Activated CD4-positive, alpha-beta memory T cell treated with anti-CD3 and anti-CD28 coated beads for 36 hours (primary cell): ENCODE results near the gene SPRY1. TPM values are rescaled to one million over a fixed set of nuclear protein-coding genes. Genes with fewer than 3 reads are reported as not detected.

Experiments used
- CTCF ChIA-PET: fragments of 350-600 bp; sonication (Branson Sonifier 250); formaldehyde crosslinking; loops from one replicate; lab custom pipeline; 2021; ENCODE audit warnings: antibody characterized with exemption, inconsistent platforms; lab: Charles Lee
- POLR2A ChIA-PET: fragments of 350-600 bp; sonication (Branson Sonifier 250); formaldehyde crosslinking; loops from one replicate; lab custom pipeline; 2021; ENCODE audit warnings: antibody characterized with exemption; lab: Charles Lee
- DNase-seq: peaks from one replicate; pipeline ENCODE4 v3.0.0-alpha.2; 2020
- H3K27ac Mint-ChIP-seq: one replicate; pipeline ENCODE4 v1.8.0; 2021; ENCODE audit warnings: mixed read lengths
- H3K27me3 Mint-ChIP-seq: one replicate; pipeline ENCODE4 v1.8.0; 2021; ENCODE audit warnings: mixed read lengths
- H3K36me3 Mint-ChIP-seq: one replicate; pipeline ENCODE4 v1.8.0; 2021; ENCODE audit warnings: mixed read lengths
- H3K4me1 Mint-ChIP-seq: one replicate; pipeline ENCODE4 v1.8.0; 2021; ENCODE audit warnings: low read depth, mixed read lengths
- H3K4me3 Mint-ChIP-seq: one replicate; pipeline ENCODE4 v1.8.0; 2021; ENCODE audit warnings: mild to moderate bottlenecking, mixed read lengths
- H3K9me3 Mint-ChIP-seq: one replicate; pipeline ENCODE4 v1.8.0; 2021; ENCODE audit warnings: mixed read lengths
- intact Hi-C: fragments of 100-400 bp; cut with micrococcal nuclease; formaldehyde crosslinking; loops from one replicate; pipeline ENCODE4 v1.15.1; 2023
- total RNA-seq, 2 experiments: library from RNA; stranded (reverse); gene quantifications; one replicate each; pipeline ENCODE4 v1.2.3, GENCODE V29; 2021

SPRY1 gene
- total RNA-seq, 2 experiments from 2014 or later: 11.1 to 14.0 TPM

DNA sequence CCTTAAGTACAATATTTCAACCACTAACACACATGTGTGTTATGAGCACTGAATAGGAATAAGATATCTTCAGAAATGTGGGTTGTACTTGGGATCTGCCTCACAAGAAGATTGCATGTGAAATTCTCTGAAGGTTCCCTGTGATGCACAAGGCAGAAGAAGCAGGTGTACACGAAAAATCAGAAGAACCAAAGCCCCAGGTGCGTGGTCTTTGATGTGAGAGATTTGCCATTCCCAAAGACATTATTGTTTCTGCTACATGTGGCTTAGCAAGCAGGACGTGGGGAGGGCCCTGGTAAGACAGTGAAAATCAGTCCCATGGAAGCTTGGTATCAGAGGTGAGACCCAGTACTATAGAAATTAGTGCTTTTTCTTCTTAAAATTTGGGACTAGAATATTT, 13.0 kb upstream of the SPRY1 start:
- POLR2A ChIA-PET: no interaction called here

DNA sequence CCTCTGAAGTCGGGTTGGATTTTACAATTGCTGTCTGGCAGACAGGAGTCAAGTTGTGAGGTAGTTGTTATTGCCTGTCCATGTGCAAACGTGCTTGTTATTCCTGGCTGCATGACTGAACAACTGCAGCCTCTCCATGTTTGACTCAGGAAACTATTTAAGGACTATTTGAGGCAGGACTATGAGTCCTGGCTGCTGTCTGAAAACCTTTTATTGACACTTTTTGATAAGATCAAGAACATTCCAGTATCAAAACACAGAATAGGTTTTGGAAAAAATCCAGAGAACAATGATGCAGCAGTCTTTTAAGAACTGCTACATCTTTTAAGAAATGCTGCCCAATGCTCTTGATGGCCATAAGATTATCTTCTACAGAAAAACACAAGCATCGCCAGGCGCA, 10.0 kb upstream of the SPRY1 start:
- no peak overlapping the region for H3K4me3 Mint-ChIP-seq
- CTCF ChIA-PET: no interaction called here
- POLR2A ChIA-PET: no interaction called here

More for the DNA sequence above, 13.0 kb upstream of the SPRY1 start:
- DNase-seq: no peak
- Mint-ChIP-seq H3K4me3 (no peak overlapping the region), H3K27ac (no peak overlapping the region), H3K4me1 (no peaks in the 10 kb centered on the region), H3K36me3 (no peaks in the 10 kb centered on the region), H3K9me3 (no peaks in the 10 kb centered on the region), H3K27me3 (peaks cover 4% of the 10 kb centered on the region)
- CTCF ChIA-PET: no interaction called here
- intact Hi-C loops: no loop called here

DNA sequence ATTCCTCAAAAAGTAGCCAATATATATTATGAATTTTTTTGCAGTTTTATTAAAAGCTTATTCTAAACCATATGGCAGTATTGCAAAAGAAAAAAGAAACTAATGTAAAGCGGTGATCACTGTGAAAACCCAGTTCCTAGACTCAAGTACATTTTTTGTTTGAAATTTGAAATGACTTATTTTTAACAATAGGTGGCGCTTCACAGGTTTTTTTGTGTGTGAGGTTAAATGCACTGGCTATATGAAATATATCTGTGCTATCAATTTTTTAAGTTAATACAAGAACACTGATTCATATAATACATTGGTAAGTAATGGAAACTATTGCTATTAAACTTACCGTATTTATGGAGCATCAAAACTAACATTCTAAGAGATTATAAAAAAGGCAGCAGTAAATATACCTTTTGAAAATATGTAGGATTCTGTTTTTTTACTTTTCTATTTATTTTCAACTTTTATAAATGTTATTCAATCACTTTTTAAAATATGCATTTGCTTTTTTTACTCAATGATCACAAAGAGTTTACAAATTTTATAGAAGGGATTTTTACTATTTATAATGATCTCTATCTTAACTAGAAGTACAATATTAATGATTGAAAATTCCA, 5.6 kb upstream of the SPRY1 start:
- intact Hi-C loops: loop anchor here (2.0 to 10.0 kb wide), 6 partner anchors 656 to 1586 kb away; partner anchors contain the start of genes BBS12, EXOSC9, IL2 and IL21
- Mint-ChIP-seq H3K4me3 (no peak overlapping the region), H3K36me3 (no peaks in the 10 kb centered on the region), H3K9me3 (no peaks in the 10 kb centered on the region), H3K27ac (no peak overlapping the region), H3K4me1 (peaks cover 3% of the 10 kb centered on the region), H3K27me3 (peaks cover 3% of the 10 kb centered on the region)
- DNase-seq: no peak
- POLR2A ChIA-PET: no interaction called here
- CTCF ChIA-PET: interaction anchor here (0.9 to 2.1 kb wide), 7 partner anchors 10 to 915 kb away, joined by 3 to 9 read pairs (median 4); no protein-coding TSS in a partner anchor

More for the DNA sequence above, 10.0 kb upstream of the SPRY1 start:
- H3K36me3 Mint-ChIP-seq: no peaks in the 10 kb centered on the region
- H3K27me3 Mint-ChIP-seq: peaks cover 3% of the 10 kb centered on the region
- H3K4me1 Mint-ChIP-seq: no peaks in the 10 kb centered on the region
- no peaks in the 10 kb centered on the region for H3K9me3 Mint-ChIP-seq
- no peak overlapping the region for H3K27ac Mint-ChIP-seq
- intact Hi-C loops: no loop called here
- no peak for DNase-seq

DNA sequence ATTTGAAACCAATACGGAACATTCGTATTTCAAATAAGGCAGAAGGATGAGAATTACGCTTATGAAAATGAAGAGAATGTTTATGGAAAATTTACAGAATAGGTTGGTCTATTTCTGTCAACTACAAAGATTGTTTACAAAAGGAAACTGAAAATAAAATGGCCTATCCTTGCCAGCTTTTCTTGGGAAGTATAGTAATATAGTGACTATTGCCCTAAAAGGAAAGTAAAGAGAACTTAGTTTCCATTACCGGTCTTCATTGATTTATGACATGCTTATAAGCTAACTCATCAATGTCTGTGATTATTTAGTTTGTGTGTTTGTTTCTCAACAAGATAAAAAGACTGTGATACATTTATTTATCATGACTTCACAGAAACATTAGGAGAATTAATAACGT, 2.9 kb upstream of the SPRY1 start:
- Mint-ChIP-seq H3K27ac (no peak overlapping the region), H3K4me1 (peaks cover 12% of the 10 kb centered on the region), H3K36me3 (no peaks in the 10 kb centered on the region), H3K27me3 (peaks cover 9% of the 10 kb centered on the region), H3K4me3 (no peak overlapping the region), H3K9me3 (no peaks in the 10 kb centered on the region)
- ChIA-PET POLR2A (no interaction called here), CTCF (interaction anchor here (0.6 to 3.0 kb wide), 4 partner anchors 11 to 267 kb away, joined by 3 to 8 read pairs (median 5); no protein-coding TSS in a partner anchor)
- no peak for DNase-seq
- intact Hi-C loops: loop anchor here (5.0 to 10.0 kb wide), 5 partner anchors 659 to 1589 kb away; partner anchors contain the start of genes BBS12, EXOSC9, IL2 and IL21

DNA sequence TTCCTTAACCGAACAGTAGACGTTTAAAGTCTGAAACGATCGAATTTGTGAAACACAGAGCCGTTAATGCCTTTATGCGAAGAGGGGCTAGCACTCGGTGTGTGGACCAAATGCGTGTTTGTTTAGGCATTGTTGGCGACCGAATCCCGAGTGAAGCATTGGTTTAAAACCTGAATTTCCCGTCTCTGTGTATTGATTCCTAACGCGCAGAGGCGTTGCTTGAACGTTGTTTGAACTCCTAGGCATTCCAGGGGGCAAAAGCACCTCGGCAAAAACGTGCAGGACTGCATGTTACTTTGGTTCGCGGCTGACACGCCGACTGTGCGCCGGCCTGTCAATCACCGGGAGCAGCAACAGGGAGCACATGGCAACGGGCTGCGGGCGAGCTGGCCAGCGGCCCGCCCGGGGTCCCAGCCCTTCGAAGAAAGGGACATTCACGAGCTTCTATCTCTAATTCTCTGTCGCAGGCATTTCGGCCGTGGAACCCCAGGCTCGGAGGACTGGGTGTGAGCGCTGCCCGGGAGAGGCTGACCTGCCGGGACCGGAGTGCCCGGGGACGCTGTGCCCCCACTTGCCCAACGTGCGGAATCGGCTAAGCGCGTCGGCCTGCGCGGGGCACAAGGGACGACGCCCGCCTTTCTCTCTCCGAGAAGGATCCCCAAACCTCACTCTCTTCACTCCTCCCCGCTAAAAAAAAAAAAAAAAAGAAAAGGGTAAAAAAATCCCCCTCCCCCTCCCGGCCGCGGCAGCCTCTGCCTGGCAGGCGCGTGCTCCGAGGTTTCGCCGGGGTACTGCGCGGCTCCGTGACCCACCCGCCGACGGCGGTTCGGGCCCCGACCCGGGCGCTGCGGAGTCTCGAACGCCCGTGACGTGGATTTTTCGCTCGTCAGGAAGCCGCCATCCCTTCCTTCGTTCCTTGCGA, 810 bp downstream of the SPRY1 start:
- Mint-ChIP-seq H3K27me3 (peaks cover 24% of the 10 kb centered on the region), H3K36me3 (peaks cover 18% of the 10 kb centered on the region), H3K27ac (peak overlapping the region; percentile 69), H3K9me3 (no peaks in the 10 kb centered on the region), H3K4me3 (peak overlapping the region; percentile 77), H3K4me1 (peaks cover 26% of the 10 kb centered on the region)
- intact Hi-C loops: loop anchor here (1.0 to 10.0 kb wide), 10 partner anchors 91 to 1593 kb away; partner anchors contain the start of genes BBS12, EXOSC9, IL2 and IL21
- POLR2A ChIA-PET: interaction anchor here (1.5 to 2.6 kb wide), 2 partner anchors 13 to 23 kb away, joined by 4 to 8 read pairs; no protein-coding TSS in a partner anchor
- DNase-seq: peak; percentile 53
- CTCF ChIA-PET: interaction anchor here (1.0 kb wide), 3 partner anchors 8 to 264 kb away, joined by 3 to 4 read pairs (median 3); no protein-coding TSS in a partner anchor

DNA sequence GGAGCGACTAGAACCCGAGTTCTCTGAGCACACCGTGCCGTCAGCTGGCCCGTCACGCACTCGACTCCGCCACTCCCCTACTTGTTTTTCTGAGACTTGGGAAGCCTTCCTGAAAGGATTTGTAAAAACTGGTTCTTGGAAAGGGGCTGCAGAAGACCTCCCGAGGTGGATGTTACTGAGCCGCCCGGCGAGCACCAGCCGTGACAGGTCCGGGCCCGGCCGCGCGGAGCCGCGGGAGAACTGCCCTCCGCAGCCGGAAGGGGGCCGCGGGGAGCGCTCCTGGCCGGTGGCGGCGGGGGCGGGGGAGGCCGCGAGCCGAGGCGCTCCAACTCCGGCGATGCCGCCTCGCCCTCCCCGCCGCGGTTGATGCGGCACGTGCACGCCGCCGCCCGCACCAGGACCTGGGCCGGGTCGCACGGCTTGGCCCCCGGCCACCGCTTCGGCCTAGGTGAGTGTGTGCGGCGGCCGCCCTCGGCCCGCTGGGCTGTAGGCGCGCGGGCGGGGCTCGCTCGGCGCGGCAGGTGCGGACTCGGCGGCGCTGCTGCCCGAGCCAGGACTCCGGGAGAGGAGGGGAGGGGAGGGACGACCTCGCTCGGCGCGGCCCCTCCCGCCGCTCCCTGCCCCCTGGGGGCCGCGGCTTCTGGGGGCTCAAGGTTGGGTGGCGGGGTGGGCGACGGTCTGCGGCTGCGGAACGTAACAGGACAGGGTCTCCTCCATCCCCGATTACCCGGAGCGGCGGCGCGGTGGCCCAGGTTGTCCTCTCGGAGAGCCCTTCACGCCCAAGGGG, 1.7 kb downstream of the SPRY1 start:
- H3K4me1 Mint-ChIP-seq: peaks cover 30% of the 10 kb centered on the region
- POLR2A ChIA-PET: interaction anchor here (1.8 to 2.6 kb wide), 2 partner anchors 20 to 22 kb away, joined by 8 to 9 read pairs; no protein-coding TSS in a partner anchor

DNA sequence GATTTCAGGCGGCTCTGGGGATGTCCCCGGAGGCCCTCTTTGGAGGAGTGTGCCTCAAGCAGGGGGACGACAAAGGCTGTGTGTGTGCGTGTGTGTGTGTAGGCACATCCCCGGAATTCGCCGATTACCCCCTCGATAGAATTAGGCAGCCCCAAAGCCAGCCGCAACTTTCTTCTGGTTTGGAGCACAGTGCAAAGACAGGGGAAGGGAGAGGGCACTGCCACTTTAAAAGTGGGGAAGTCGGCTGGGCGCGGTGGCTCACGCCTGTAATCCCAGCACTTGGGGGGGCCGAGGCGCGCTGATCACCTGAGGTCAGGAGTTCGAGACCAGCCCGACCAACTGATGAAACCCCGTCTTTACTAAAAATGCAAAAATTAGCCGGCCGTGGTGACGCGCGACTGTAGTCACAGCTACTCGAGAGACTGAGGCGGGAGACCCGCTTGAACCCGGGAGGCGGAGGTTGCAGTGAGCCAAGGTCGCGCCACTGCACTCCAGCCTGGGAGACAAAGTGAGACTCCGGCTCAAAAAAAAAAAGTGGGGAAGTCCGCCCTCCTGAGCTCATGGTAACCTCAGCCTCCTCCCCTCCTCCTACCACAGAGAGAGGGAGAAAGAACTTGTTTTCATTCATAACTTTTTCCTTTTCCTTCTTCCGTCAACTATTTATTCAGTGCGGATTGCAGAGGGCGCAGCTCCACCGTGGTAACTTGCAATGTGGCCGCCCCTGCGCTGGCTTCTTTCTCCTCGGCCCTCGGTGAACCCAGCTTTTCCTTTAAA, 2.4 kb downstream of the SPRY1 start:
- Mint-ChIP-seq H3K27ac (peak overlapping the region; percentile 86), H3K27me3 (peaks cover 24% of the 10 kb centered on the region), H3K4me3 (peak overlapping the region; percentile 83), H3K4me1 (peaks cover 27% of the 10 kb centered on the region), H3K36me3 (peaks cover 30% of the 10 kb centered on the region), H3K9me3 (no peaks in the 10 kb centered on the region)
- ChIA-PET POLR2A (interaction anchor here (1.8 to 2.6 kb wide), 2 partner anchors 19 to 22 kb away, joined by 8 to 9 read pairs; no protein-coding TSS in a partner anchor), CTCF (interaction anchor here (0.7 to 1.0 kb wide), 4 partner anchors 8 to 166 kb away, joined by 3 read pairs; no protein-coding TSS in a partner anchor)
- intact Hi-C loops: loop anchor here (1.0 to 10.0 kb wide), 12 partner anchors 21 to 1594 kb away; partner anchors contain the start of genes BBS12, EXOSC9, IL2 and IL21
- DNase-seq: peak; percentile 66

More for the DNA sequence above, 1.7 kb downstream of the SPRY1 start:
- CTCF ChIA-PET: interaction anchor here (0.7 to 1.0 kb wide), 4 partner anchors 8 to 263 kb away, joined by 3 to 4 read pairs (median 3); no protein-coding TSS in a partner anchor
- H3K27me3 Mint-ChIP-seq: peaks cover 24% of the 10 kb centered on the region
- H3K4me3 Mint-ChIP-seq: peak overlapping the region; percentile 83
- H3K36me3 Mint-ChIP-seq: peaks cover 26% of the 10 kb centered on the region
- intact Hi-C loops: loop anchor here (1.0 to 10.0 kb wide), 9 partner anchors 167 to 1593 kb away; partner anchors contain the start of genes BBS12, EXOSC9, IL2 and IL21
- H3K9me3 Mint-ChIP-seq: no peaks in the 10 kb centered on the region
- DNase-seq: peak; percentile 77
- peak overlapping the region; percentile 86 for H3K27ac Mint-ChIP-seq

DNA sequence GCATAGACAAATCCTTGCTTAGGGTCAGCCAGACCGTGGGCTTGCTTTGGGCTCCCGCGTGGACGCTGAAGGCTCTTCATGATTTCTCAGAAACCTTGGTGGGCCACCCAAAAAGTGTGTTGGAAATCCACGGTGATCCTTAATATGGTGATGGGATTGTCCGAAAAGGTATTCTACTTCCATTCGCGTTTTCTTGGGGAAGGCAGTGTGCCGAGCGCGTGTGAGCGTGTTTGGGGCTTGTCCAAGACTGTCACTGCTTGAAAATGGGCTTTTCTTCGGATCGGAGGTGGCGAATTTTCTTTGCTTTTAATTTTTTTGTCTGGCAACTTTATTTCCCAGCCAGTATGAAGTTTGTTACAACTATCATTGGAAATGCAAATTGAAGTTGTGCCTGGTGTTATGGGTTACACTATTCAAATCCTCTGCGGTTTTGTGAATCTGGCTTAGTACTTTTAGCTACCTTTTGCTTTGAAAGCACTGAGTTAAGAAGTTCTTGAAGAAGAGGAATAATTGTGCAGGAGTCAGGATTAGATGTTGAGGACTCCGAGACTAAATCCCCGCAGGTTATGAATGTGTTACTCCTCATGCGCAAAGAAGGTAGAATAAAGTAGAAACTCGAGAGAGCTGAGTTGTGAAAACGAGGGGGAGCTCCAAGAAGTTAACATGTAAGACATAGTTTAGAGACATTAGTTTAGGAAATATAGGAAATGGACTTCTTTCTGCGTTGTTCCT, 3.2 kb downstream of the SPRY1 start:
- Mint-ChIP-seq H3K27me3 (peaks cover 24% of the 10 kb centered on the region), H3K9me3 (no peaks in the 10 kb centered on the region), H3K4me3 (peak overlapping the region; percentile 83), H3K27ac (peak overlapping the region; percentile 86), H3K36me3 (peaks cover 32% of the 10 kb centered on the region), H3K4me1 (peaks cover 27% of the 10 kb centered on the region)
- ChIA-PET POLR2A (interaction anchor here (1.0 to 1.8 kb wide), 2 partner anchors 18 to 24 kb away, joined by 3 to 9 read pairs; no protein-coding TSS in a partner anchor), CTCF (interaction anchor here (0.7 kb wide), 1 partner anchor 165 kb away, joined by 3 read pairs; no protein-coding TSS in a partner anchor)
- intact Hi-C loops: loop anchor here (1.0 to 10.0 kb wide), 11 partner anchors 21 to 1595 kb away; partner anchors contain the start of genes BBS12, EXOSC9, IL2 and IL21
- DNase-seq: no peak

DNA sequence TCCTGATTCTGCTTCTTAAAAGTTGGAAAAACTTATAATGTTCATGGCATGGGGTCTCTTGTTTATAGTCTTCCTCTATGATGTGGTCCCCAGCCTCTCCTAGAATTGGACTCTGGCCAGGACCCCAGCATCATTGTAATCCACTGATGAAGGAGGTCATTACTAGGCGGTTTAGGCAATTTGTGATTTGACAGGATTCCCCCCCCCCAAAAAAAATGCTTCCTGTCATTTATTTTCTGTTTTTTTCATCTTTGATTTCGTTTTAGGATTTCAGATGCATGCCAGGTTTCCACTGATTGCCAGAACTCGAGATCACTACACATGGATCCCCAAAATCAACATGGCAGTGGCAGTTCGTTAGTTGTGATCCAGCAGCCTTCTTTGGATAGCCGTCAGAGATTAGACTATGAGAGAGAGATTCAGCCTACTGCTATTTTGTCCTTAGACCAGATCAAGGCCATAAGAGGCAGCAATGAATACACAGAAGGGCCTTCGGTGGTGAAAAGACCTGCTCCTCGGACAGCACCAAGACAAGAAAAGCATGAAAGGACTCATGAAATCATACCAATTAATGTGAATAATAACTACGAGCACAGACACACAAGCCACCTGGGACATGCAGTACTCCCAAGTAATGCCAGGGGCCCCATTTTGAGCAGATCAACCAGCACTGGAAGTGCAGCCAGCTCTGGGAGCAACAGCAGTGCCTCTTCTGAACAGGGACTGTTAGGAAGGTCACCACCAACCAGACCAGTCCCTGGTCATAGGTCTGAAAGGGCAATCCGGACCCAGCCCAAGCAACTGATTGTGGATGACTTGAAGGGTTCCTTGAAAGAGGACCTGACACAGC, 4.9 kb downstream of the SPRY1 start:
- Mint-ChIP-seq H3K4me1 (peaks cover 23% of the 10 kb centered on the region), H3K36me3 (peaks cover 32% of the 10 kb centered on the region), H3K27me3 (peaks cover 23% of the 10 kb centered on the region), H3K27ac (no peak overlapping the region), H3K4me3 (no peak overlapping the region), H3K9me3 (no peaks in the 10 kb centered on the region)
- intact Hi-C loops: no loop called here
- CTCF ChIA-PET: no interaction called here
- POLR2A ChIA-PET: no interaction called here
- no peak for DNase-seq
